Liver (tissue), 9 donors: ENCODE data around the gene HHAT. TPM values are rescaled to one million over a fixed set of nuclear protein-coding genes. Genes with fewer than 3 reads are reported as not detected.

Experiments used
- DNase-seq: peaks from one replicate; pipeline ENCODE4 v3.0.0-alpha.2; 2017; ENCODE audit warnings: low spot score
- H3K27ac ChIP-seq, 2 donors: one replicate each; pipeline ENCODE4 v1.7.0; 2013; ENCODE audit warnings: inconsistent platforms in 2 of 2, low read length in 2 of 2, control low read depth in 1 of 2, low read depth in 1 of 2, mild to moderate bottlenecking in 1 of 2
- H3K27me3 ChIP-seq, 4 donors: one replicate each; pipeline versions ENCODE4 v1.6.1 to v1.7.0; 2013; ENCODE audit warnings: low read length in 3 of 4, inconsistent platforms in 1 of 4, mild to moderate bottlenecking in 1 of 4, moderate library complexity in 1 of 4; ENCODE audit not compliant: control insufficient read depth in 4 of 4, insufficient read depth in 4 of 4
- H3K36me3 ChIP-seq, 4 donors: one replicate each; pipeline versions ENCODE4 v1.6.1 to v1.7.0; 2013; ENCODE audit warnings: low read length in 3 of 4, mild to moderate bottlenecking in 3 of 4, low read depth in 1 of 4, moderate library complexity in 1 of 4; ENCODE audit not compliant: control insufficient read depth in 4 of 4, insufficient read depth in 3 of 4
- H3K4me1 ChIP-seq, 4 donors: one replicate each; pipeline versions ENCODE4 v1.6.1 to v1.7.0; 2013; ENCODE audit warnings: low read length in 3 of 4, mild to moderate bottlenecking in 3 of 4, moderate library complexity in 1 of 4; ENCODE audit not compliant: control insufficient read depth in 4 of 4, insufficient read depth in 4 of 4
- H3K4me3 ChIP-seq, 3 donors: one replicate each; pipeline versions ENCODE4 v1.6.1 to v1.7.0; 2013; ENCODE audit warnings: low read length in 3 of 3, control low read depth in 1 of 3, low read depth in 1 of 3, mild to moderate bottlenecking in 1 of 3
- H3K9ac ChIP-seq, 2 donors: one replicate each; pipeline ENCODE4 v1.7.0; 2013; ENCODE audit warnings: low read length in 2 of 2, mild to moderate bottlenecking in 2 of 2, moderate library complexity in 2 of 2, control low read depth in 1 of 2, low read depth in 1 of 2
- H3K9me3 ChIP-seq, 4 donors: one replicate each; pipeline versions ENCODE4 v1.6.1 to v1.7.0; 2013; ENCODE audit warnings: low read length in 3 of 4; ENCODE audit not compliant: control insufficient read depth in 4 of 4
- ATF3 ChIP-seq: IDR thresholded peaks from 2 replicates; pipeline ENCODE4 v1.6.1; 2016; ENCODE audit warnings: antibody characterized with exemption
- CTCF ChIP-seq: fragments of 150-350 bp; IDR thresholded peaks from 2 replicates; pipeline ENCODE4 v1.5.1; 2017; ENCODE audit warnings: improper control_type of control experiment, low read depth, low read length; ENCODE audit not compliant: missing input control
- EGR1 ChIP-seq, 2 donors: IDR thresholded peaks; 2 replicates each; pipeline ENCODE4 v1.6.1; 2016 to 2018; ENCODE audit warnings: antibody characterized with exemption in 2 of 2, low read depth in 2 of 2
- FOXA1 ChIP-seq: IDR thresholded peaks from 2 replicates; pipeline ENCODE4 v1.6.1; 2016; ENCODE audit warnings: antibody characterized with exemption
- FOXA2 ChIP-seq: IDR thresholded peaks from 2 replicates; pipeline ENCODE4 v1.6.1; 2016; ENCODE audit warnings: antibody characterized with exemption
- GABPA ChIP-seq, 2 donors: IDR thresholded peaks in 1 of 2; conservative IDR thresholded peaks in 1 of 2; 2 replicates each; pipeline ENCODE4 v1.6.1; 2016; ENCODE audit warnings: antibody characterized with exemption in 2 of 2, mild to moderate bottlenecking in 1 of 2, moderate library complexity in 1 of 2
- HNF4A ChIP-seq, 2 donors: conservative IDR thresholded peaks; 2 replicates each; pipeline ENCODE4 v1.6.1; 2016; ENCODE audit warnings: antibody characterized with exemption in 2 of 2, mild to moderate bottlenecking in 2 of 2
- HNF4G ChIP-seq: IDR thresholded peaks from 2 replicates; pipeline ENCODE4 v1.6.1; 2016; ENCODE audit warnings: antibody characterized with exemption
- JUND ChIP-seq, 2 donors: IDR thresholded peaks; 2 replicates each; pipeline ENCODE4 v1.6.1; 2016; ENCODE audit warnings: antibody characterized with exemption in 2 of 2
- MAX ChIP-seq: IDR thresholded peaks from 2 replicates; pipeline ENCODE4 v1.6.1; 2016; ENCODE audit warnings: antibody characterized with exemption
- NR2F2 ChIP-seq: IDR thresholded peaks from 2 replicates; pipeline ENCODE4 v1.6.1; 2016; ENCODE audit warnings: antibody characterized with exemption
- RAD21 ChIP-seq, 2 donors: IDR thresholded peaks; 2 replicates each; pipeline ENCODE4 v1.6.1; 2016; ENCODE audit warnings: antibody characterized with exemption in 2 of 2, mild to moderate bottlenecking in 2 of 2
- REST ChIP-seq: IDR thresholded peaks from 2 replicates; pipeline ENCODE4 v1.6.1; 2016; ENCODE audit warnings: antibody characterized with exemption, mild to moderate bottlenecking
- RXRA ChIP-seq, 2 donors: IDR thresholded peaks; 2 replicates each; pipeline ENCODE4 v1.6.1; 2017 to 2018; ENCODE audit warnings: antibody characterized with exemption in 2 of 2, mild to moderate bottlenecking in 1 of 2
- SP1 ChIP-seq: IDR thresholded peaks from 2 replicates; pipeline ENCODE4 v1.6.1; 2018; ENCODE audit warnings: antibody characterized with exemption, mild to moderate bottlenecking
- TAF1 ChIP-seq: conservative IDR thresholded peaks from 2 replicates; pipeline ENCODE4 v1.6.1; 2016; ENCODE audit warnings: antibody characterized with exemption, mild to moderate bottlenecking
- YY1 ChIP-seq: IDR thresholded peaks from 2 replicates; pipeline ENCODE4 v1.6.1; 2016; ENCODE audit warnings: antibody characterized with exemption, mild to moderate bottlenecking
- ZBTB33 ChIP-seq: IDR thresholded peaks from 2 replicates; pipeline ENCODE4 v1.6.1; 2016; ENCODE audit warnings: antibody characterized with exemption
- WGBS: extraction: QIAGEN DNeasy Blood & Tissue Kit; methylation state at CpG from one replicate; pipeline ENCODE4 v1.1.7; 2013; 5-methylcytosine and 5-hydroxymethylcytosine counted together
- polyA plus RNA-seq, 2 donors: library from polyadenylated mRNA; stranded (reverse) in 1 of 2; unstranded in 1 of 2; fragments of 200-250 nt in 1 of 2; fragments of >200 nt in 1 of 2; fragmentation: Nextera tagmentation in 1 of 2; extraction: Ambion mirVana in 1 of 2; gene quantifications; one replicate each; pipeline versions ENCODE4 v1.2.1 to v1.2.3, GENCODE V29; 2013 to 2015
- total RNA-seq, 2 donors: library from RNA; depleted of rRNA; stranded (reverse); fragments of >200 nt; gene quantifications; one replicate each; pipeline ENCODE4 v1.2.3, GENCODE V29; 2014
- donor health status: healthy.
- donor health status: healthy.
- donor health status: healthy.
- donor health status: healthy.
- donor health status: healthy.

HHAT gene
- total and polyA plus RNA-seq, 4 donors: 1.3 to 2.2 (median 1.6) TPM

- Histone ChIP-seq H3K27me3 (no peaks in the 10 kb centered on the region), H3K27ac (no peak overlapping the region), H3K4me1 (peaks cover 0 to 3% (median 0%) of the 10 kb centered on the region in 4 donors), H3K9ac (no peak overlapping the region), H3K4me3 (no peak overlapping the region), H3K9me3 (no peaks in the 10 kb centered on the region), H3K36me3 (no peaks in the 10 kb centered on the region)
- 77% methylated on average over 5 of the region's 5 CpGs for WGBS
- TF ChIP-seq ATF3: no peak
- TF ChIP-seq YY1: no peak
- no peak for TF ChIP-seq ZBTB33
- no peak for TF ChIP-seq HNF4G
- TF ChIP-seq RXRA (IDR thresholded peaks at IDR 0.05): no peak
- TF ChIP-seq EGR1 (IDR thresholded peaks at IDR 0.05; ENCODE audit: low read depth in 2 of 2): no peak
- TF ChIP-seq GABPA (IDR thresholded peaks at IDR 0.05 in 1 of 2, conservative IDR thresholded peaks at IDR 0.05 in 1 of 2): no peak
- no peak for TF ChIP-seq MAX
- TF ChIP-seq REST: no peak
- TF ChIP-seq FOXA1: no peak
- TF ChIP-seq FOXA2: no peak
- TF ChIP-seq TAF1: no peak
- TF ChIP-seq HNF4A (conservative IDR thresholded peaks at IDR 0.05): no peak
- TF ChIP-seq JUND (IDR thresholded peaks at IDR 0.05): no peak
- no peak for TF ChIP-seq SP1
- no peak for TF ChIP-seq NR2F2
- TF ChIP-seq RAD21 (IDR thresholded peaks at IDR 0.05): no peak
- no peak for TF ChIP-seq CTCF
- no peak for DNase-seq
Observed at GRCh38 chr1:210553711-210554110, 225.0 kb downstream of the HHAT start.
